GM19238 (cell line): ENCODE measurements around the gene POU6F2.

Experiments
- DNase-seq: peaks from one replicate; pipeline ENCODE4 v3.0.0; 2011; ENCODE audit warnings: low spot score; ENCODE audit not compliant: insufficient read length

Gene POU6F2

DNA sequence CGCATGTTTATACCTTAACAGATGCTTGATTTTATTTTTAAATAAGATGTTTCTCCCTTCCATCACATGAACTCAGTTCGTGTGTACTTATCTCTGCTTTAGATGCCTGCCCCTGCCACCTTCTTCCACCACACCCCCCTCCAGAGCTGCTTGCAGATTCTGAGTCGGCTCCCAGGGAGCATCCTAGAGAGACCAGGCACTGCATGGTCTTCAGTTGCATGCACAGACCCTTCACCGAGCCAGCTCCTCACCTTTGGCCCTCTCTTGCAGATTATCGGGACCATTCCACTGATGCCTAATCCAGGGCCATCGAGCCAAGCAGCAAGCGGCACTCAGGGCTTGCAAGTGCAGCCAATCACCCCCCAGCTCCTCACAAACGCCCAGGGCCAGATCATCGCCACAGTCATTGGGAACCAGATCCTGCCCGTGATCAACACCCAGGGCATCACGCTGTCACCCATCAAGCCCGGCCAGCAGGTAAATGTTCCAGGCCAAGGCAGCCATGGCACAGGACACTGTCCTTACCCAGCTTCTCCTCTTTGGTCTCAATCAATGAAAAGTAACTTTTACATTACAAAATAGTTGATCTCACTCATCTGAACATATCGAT, 455.2 kb downstream of the POU6F2 start:
- no peak for DNase-seq

- DNase-seq, result no peak
Measured at GRCh38 chr7:39433550-39433949, 455.8 kb downstream of the POU6F2 start.

DNA sequence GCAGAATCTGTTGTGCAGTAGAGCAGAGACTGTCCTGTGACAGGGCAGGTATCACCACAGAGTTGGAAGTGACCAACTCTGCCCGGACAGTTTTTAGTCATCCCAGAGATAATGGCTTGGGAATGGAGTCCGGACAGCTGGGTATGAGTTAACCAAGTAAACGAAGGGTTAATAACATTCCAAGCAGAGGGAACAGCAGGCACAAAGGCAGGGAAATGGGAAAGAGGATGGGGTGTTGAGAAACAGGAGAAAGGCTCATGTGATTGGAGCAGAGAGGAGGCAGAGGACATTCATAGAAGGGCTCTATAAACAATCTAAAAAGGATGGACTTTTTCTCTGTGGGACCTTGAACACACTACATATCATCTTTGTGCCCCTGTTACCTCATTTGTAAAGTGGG, 456.3 kb downstream of the POU6F2 start:
- no peak for DNase-seq

- DNase-seq, result no peak
Measured at GRCh38 chr7:39446546-39446945, 468.8 kb downstream of the POU6F2 start.

DNA sequence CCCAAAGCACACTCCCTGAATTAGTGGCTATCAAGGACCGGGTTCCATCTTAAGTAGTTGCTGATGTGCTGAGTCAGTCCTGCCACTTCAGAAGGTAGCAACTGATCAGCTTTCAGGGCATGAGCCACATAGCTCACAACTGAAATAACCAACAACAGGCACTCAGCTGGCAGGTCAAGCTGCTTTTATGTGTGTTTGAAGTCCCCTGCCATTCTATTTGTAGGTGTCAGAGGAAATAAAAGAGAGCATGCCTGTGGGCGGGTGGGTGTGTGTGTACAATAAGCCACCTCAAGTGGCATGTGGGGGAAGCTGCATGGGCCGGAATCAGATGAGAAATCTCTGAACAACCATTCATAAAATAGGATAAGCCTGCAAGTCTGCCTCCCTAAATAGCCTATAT, 474.2 kb downstream of the POU6F2 start:
- DNase-seq, result no peak

- peak; percentile 16 for DNase-seq
Measured at GRCh38 chr7:39453743-39454355, 476.1 kb downstream of the POU6F2 start.

DNA sequence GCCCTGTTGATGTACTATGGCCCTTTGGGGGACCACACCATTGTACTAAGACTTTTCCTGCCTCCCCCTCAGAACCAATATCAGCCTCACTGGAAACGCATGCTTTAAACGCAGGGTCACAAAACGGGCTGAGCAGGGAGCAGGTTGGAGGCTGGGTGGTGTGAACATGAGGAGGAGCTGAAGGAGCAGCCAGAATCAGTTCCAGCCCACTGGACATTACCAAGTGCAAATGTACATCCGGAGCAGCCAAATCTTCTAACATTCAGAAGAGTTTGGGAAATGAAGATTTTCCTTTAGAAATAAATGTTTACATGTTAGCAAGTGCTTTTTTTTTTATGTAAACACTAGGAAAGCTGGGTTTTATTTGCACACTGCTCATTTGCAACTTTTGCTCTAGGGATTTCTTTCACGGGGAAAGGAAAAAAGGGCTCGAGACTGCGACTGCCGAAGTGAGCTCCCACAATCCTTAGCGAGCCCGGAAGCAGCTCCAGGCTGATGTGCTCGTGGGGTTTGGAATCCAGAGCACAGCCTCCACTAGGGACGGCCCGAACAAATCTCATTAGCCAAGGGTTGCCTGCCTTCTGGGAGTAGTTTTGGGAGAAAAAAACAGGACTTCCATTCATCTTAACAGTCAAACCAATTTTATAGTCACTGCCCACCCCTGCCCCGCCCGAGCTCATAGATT, 480.5 kb downstream of the POU6F2 start:
- no peak for DNase-seq

- DNase-seq, result no peak
Measured at GRCh38 chr7:39459636-39460035, 481.9 kb downstream of the POU6F2 start.

- DNase-seq, result no peak
Measured at GRCh38 chr7:39460486-39460885, 482.8 kb downstream of the POU6F2 start.

DNA sequence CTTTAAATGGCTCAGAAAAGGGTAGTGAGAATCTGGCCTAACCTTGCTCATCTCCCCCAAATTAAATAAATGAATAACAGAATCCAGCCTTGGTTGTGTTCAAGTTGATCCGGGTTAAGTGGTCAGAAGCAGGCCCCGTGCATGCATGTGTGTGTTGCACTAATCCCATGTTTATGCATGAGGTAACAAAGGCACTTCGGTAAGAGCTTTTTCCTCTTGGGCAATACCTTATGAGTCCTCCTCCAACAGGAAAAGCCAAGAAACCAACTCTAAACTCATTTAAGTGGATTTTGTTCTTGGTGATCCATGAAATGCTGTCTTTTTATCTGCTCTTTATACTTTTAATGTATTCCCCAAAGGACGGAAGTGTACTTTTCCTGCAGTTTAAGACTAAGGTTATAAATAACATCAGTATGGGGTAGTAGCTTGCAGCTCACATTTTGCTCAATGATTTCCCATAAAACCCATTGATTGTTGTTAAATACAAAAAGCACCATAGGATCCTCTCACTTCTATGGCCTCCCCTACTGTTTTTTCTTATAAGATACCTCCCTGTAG, 483.6 kb downstream of the POU6F2 start:
- DNase-seq, result no peak

DNA sequence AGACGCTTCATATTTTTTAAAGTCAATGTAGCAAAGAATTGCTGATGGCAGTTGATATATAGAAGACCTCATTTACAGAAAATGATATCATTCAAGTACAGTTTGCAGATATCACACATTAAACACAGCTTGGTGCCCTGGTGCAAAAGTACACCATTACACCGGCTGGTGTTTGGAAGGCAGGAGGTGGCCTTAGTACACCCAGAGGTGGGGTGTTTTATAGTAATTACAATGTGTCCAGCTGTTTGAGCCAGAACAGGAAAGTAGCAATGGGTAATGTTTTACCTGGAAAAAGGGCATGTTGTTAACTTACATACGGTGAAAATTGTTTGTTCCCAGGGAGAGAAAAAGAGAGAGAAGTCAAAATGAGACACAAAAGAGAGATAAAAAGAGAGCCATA, 485.5 kb downstream of the POU6F2 start:
- no peak for DNase-seq

GRCh38 chr7:39464350-39465054, 486.8 kb downstream of the POU6F2 start:
- DNase-seq, result no peak

- peak; percentile 34 for DNase-seq
Measured at GRCh38 chr7:39465055-39465929, 487.6 kb downstream of the POU6F2 start.

DNA sequence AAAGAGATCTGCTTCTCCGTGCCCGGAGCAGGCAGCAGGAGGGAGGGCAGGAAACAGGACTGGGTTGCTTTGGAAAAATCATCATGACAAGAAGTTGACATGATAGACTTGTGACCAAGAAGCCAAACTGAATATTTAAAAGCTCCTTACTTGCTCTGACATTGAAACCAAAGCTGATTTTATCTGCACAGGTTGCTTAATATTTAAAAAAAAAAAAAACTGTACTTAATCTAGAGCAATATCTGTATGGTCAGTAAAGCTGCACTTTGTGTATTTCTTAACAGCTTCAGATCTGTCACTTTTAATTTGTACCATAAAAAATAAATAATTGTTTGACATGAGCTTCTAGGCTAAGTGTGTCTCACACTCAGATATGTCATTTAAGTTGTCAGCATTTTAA, 490.6 kb downstream of the POU6F2 start:
- DNase-seq, result no peak

DNA sequence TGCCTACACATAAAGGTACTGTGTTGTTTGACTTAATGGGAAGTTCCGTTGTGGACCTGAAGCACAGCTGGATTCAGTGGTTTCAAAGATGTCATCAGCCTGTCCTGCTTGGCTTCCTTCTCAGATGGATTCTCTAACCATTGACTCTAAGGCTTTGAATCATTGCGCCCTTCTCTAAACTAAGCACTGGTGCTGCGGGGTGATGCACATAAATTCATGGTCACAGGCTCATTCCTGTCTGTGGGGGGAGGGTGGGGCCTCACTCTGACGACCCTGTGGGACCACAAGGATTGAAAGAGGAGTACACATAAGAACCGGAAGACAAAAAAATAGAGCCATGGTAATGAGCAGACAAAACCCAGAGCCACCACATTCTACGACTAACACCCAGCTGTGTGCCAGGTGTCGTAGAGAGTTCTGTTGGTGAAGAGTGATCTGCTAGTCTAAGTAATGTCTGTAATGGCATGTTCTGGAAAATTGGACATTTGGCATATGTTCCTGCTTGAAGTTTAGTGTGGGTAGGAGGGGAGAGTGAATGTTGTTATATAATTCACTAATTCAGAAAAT, 491.2 kb downstream of the POU6F2 start:
- no peak for DNase-seq

DNA sequence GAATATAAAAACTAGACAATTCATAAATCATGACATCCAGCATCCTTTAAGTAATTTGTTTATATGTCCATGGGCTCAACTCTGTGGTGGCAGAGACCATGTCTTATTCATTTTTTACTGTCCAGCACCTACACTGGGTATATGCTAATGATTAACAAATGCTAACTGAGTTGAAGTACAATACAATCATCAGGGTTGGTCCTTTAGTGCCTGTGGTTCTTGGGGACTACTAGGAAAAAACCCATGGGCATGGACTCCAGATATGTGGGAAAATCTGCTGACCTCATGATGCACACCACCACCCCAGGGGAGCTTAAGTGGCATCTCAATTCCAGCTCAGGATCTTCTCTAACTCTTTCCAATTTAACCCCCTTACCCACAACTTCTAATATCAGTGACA, 503.2 kb downstream of the POU6F2 start:
- DNase-seq, result no peak

GRCh38 chr7:39488467-39489393, 511.0 kb downstream of the POU6F2 start:
- no peak for DNase-seq

GRCh38 chr7:39490296-39490695, 512.6 kb downstream of the POU6F2 start:
- no peak for DNase-seq

- DNase-seq, result no peak
Measured at GRCh38 chr7:39493934-39494333, 516.2 kb downstream of the POU6F2 start.

DNA sequence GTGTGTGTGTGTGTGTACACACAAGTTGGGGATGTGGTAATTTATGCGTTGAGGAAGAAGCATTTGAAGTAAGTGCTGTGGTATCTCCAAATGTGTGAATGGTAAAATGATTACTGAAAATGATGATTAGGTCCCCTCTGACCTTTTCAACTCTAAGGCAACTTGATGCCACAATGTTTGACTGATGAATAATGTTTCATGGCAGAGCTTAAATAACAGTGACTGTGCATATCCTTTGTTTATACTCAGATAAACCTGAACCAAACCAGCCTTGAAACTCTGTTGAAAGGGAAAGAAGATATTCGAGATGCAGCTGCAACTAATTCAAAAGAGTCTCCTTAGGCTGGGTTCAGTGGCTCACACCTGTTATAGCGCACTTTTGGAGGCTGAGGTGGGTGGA, 523.6 kb downstream of the POU6F2 start:
- no peak for DNase-seq
